Spleen (tissue), 7 donors: Measurements from ENCODE around the gene DNAAF5.

Experiments used
- POLR2A ChIP-seq, 3 donors: fragments of 450-650 bp; IDR thresholded peaks; one replicate each; pipeline ENCODE4 v1.5.1; 2017; ENCODE audit warnings: antibody characterized with exemption in 3 of 3, mild to moderate bottlenecking in 1 of 3
- POLR2AphosphoS5 ChIP-seq, 3 donors: sonication (generic); formaldehyde crosslinking; IDR thresholded peaks; one replicate each; pipeline ENCODE4 v1.5.1; 2017; ENCODE audit warnings: antibody characterized with exemption in 3 of 3
- TF ChIP-seq, protein P1 (sequence below), 11 experiments: fragments of 200-600 bp in 7 of 11; fragments of 450-650 bp in 4 of 11; sonication (generic) in 4 of 11; IDR thresholded peaks in 8 of 11; conservative IDR thresholded peaks in 3 of 11; 1 replicate in 7 of 11; 2 replicates in 4 of 11; pipeline versions ENCODE4 v1.4.0 to v1.8.0; 2016 to 2021; ENCODE audit warnings: antibody characterized with exemption in 11 of 11, inconsistent platforms in 4 of 11, mild to moderate bottlenecking in 1 of 11
- donor health status: DM: no; HTN: no; CAD: no; lungs with moderate emphysema.
- donor health status: DM: no; HTN: no; CAD: no.
- donor health status: DM: no; HTN: no; CAD: no.

DNA sequence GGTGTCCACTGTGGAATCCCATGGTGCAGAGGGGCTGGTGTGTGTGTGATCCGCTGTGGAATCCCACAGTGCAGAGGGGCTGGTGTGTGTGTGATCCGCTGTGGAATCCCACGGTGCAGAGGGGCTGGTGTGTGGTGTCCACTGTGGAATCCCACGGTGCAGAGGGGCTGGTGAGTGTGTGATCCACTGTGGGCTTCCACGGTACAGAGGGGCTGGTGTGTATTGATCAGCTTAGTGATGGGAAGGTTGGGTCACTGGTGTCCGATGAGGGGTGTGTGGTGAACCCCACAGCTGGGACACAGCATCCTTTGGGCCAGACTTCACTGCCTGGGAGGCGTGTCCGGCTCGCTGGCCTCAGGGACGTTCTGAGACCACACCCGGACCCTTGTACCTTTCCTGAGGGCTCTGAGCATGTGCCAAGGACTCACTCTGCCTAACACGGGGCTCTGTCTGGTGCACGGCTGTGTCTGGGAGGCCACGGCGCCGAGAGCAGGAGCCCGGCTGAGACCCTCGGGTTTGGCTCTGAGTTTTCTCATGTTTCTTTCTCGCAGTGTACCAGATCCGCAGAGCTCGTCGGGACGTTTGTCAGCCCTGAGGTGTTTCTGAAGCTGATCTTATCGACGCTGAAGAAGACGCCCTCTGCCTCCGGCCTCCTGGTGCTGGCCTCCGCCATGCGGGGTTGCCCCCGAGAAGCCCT lies 29.9 kb downstream of the DNAAF5 start:
- TF ChIP-seq POLR2A (IDR thresholded peaks at IDR 0.05) (no peak), POLR2AphosphoS5 (IDR thresholded peaks at IDR 0.05) (no peak)
- TF ChIP-seq, protein P1, sequence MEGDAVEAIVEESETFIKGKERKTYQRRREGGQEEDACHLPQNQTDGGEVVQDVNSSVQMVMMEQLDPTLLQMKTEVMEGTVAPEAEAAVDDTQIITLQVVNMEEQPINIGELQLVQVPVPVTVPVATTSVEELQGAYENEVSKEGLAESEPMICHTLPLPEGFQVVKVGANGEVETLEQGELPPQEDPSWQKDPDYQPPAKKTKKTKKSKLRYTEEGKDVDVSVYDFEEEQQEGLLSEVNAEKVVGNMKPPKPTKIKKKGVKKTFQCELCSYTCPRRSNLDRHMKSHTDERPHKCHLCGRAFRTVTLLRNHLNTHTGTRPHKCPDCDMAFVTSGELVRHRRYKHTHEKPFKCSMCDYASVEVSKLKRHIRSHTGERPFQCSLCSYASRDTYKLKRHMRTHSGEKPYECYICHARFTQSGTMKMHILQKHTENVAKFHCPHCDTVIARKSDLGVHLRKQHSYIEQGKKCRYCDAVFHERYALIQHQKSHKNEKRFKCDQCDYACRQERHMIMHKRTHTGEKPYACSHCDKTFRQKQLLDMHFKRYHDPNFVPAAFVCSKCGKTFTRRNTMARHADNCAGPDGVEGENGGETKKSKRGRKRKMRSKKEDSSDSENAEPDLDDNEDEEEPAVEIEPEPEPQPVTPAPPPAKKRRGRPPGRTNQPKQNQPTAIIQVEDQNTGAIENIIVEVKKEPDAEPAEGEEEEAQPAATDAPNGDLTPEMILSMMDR (IDR thresholded peaks at IDR 0.05 in 8 of 11, conservative IDR thresholded peaks at IDR 0.05 in 3 of 11), result no peak
